ENCODE measurements around the gene CFTR. TPM values are rescaled to one million over a fixed set of nuclear protein-coding genes. Genes with fewer than 3 reads are reported as not detected.

CFTR gene
- 100 to 1,000 TPM; 121 to 127 TPM for total RNA-seq

DNA sequence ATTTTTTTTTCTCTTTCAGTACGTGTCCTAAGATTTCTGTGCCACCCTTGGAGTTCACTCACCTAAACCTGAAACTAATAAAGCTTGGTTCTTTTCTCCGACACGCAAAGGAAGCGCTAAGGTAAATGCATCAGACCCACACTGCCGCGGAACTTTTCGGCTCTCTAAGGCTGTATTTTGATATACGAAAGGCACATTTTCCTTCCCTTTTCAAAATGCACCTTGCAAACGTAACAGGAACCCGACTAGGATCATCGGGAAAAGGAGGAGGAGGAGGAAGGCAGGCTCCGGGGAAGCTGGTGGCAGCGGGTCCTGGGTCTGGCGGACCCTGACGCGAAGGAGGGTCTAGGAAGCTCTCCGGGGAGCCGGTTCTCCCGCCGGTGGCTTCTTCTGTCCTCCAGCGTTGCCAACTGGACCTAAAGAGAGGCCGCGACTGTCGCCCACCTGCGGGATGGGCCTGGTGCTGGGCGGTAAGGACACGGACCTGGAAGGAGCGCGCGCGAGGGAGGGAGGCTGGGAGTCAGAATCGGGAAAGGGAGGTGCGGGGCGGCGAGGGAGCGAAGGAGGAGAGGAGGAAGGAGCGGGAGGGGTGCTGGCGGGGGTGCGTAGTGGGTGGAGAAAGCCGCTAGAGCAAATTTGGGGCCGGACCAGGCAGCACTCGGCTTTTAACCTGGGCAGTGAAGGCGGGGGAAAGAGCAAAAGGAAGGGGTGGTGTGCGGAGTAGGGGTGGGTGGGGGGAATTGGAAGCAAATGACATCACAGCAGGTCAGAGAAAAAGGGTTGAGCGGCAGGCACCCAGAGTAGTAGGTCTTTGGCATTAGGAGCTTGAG, at the start of gene CFTR:
TSS of gene CFTR (plus strand) at position 801 of the 830 bp plus-strand sequence. CDS start 70 bp downstream, outside the sequence.
- no peaks in the 10 kb centered on the region for H3K36me3 ChIP-seq
- no peaks in the 10 kb centered on the region for H3K9me3 ChIP-seq
- peak within 1 kb of the TSS; percentile 79 for H3K27ac ChIP-seq
- intact Hi-C loops (cut with DNase I), result no loop called here
- H3K27me3 ChIP-seq, result no peaks in the 10 kb centered on the region
- peak; percentile 78 for DNase-seq
- peak within 1 kb of the TSS; percentile 73 to 84 for H3K9ac ChIP-seq (ENCODE audit: low read depth in 2 of 2, low read length in 2 of 2)
- peak within 1 kb of the TSS; percentile 54 for H3K4me3 ChIP-seq
- TF ChIP-seq, protein P1, sequence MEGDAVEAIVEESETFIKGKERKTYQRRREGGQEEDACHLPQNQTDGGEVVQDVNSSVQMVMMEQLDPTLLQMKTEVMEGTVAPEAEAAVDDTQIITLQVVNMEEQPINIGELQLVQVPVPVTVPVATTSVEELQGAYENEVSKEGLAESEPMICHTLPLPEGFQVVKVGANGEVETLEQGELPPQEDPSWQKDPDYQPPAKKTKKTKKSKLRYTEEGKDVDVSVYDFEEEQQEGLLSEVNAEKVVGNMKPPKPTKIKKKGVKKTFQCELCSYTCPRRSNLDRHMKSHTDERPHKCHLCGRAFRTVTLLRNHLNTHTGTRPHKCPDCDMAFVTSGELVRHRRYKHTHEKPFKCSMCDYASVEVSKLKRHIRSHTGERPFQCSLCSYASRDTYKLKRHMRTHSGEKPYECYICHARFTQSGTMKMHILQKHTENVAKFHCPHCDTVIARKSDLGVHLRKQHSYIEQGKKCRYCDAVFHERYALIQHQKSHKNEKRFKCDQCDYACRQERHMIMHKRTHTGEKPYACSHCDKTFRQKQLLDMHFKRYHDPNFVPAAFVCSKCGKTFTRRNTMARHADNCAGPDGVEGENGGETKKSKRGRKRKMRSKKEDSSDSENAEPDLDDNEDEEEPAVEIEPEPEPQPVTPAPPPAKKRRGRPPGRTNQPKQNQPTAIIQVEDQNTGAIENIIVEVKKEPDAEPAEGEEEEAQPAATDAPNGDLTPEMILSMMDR (IDR thresholded peaks at IDR 0.05), result no peak
- H3K4me1 ChIP-seq, result no peaks in the 10 kb centered on the region

DNA sequence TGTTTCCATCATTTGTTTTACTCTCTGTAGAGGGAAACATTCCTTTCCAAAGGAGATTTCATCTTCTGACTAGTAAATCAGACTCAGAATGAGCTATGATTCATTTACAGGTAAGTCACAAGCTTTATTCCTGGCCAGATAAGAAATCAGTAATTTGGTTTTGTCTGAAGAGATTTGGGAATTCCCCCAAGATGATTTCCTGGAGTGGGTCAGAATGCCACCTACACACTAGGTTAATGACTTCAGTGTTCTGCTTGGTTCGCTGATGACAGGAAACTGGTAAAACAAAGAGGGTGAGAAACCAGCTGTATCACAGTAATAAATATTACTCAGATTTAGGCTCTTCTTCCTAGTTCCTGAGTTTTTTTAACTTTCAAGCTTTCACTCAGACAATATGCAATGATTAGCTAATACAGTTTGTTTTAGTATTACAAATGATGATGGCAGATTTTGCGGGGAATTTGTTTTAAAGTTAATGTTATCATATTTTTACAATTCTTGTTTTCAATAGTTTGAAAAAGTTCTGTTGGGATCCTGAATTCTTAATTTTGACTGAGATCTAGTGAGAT, 44.3 kb upstream of the CFTR start:
- Histone ChIP-seq H3K4me1 (no peaks in the 10 kb centered on the region), H3K9ac (ENCODE audit: low read depth in 2 of 2, low read length in 2 of 2) (no peak overlapping the region), H3K4me3 (no peak overlapping the region), H3K27me3 (no peaks in the 10 kb centered on the region), H3K27ac (peak overlapping the region; percentile 51), H3K9me3 (no peaks in the 10 kb centered on the region), H3K36me3 (no peaks in the 10 kb centered on the region)
- intact Hi-C loops (cut with DNase I), result no loop called here
- TF ChIP-seq, protein P1 (IDR thresholded peaks at IDR 0.05), result no peak
- no peak for DNase-seq

DNA sequence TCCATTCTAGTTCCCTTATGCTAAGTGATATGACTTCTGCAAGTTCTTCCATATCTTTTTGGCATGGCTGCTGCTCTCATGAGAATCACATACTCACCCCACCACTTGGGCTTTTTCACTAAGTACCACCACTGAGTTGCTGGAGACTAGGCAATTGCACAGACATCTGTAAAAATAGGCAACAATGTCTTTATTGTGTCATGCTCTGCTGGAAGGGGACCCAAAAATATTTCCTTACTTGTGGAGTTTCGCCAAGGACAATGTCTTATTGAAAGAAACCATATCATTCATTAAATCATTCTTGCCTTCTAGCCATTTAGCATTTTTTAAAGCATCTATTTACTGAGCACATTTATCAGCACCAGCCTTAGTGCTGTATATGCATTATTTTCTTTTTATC, 35.2 kb upstream of the CFTR start:
- no peaks in the 10 kb centered on the region for H3K4me1 ChIP-seq
- no peak overlapping the region for H3K27ac ChIP-seq
- intact Hi-C loops (cut with DNase I), result no loop called here
- no peak overlapping the region for H3K4me3 ChIP-seq
- DNase-seq, result no peak
- TF ChIP-seq, protein P1 (IDR thresholded peaks at IDR 0.05), result no peak
- H3K9me3 ChIP-seq, result no peaks in the 10 kb centered on the region
- no peaks in the 10 kb centered on the region for H3K27me3 ChIP-seq
- H3K36me3 ChIP-seq, result no peaks in the 10 kb centered on the region
- no peak overlapping the region for H3K9ac ChIP-seq (ENCODE audit: low read depth in 2 of 2, low read length in 2 of 2)

DNA sequence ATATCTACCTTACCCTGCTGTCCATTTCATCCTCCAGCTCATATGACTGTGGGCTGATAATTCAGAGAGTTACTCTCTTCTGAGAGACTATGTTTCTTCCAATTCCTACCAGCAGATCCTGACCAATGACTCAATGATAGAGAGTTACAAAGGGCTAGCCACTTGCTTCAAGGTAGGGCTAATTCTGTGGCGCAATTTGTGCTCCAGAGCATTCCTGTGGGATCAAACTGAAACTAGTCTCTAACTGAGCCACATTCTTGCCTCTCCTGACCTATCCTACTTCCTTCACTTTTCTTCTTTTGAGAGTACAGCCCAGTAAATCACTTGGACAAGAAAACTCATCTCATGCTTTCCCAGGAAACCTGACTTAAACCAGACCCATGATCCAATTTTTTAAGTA, 34.6 kb upstream of the CFTR start:
- Histone ChIP-seq H3K9ac (ENCODE audit: low read depth in 2 of 2, low read length in 2 of 2) (no peak overlapping the region), H3K36me3 (no peaks in the 10 kb centered on the region), H3K9me3 (no peaks in the 10 kb centered on the region), H3K4me1 (no peaks in the 10 kb centered on the region), H3K27ac (no peak overlapping the region), H3K27me3 (no peaks in the 10 kb centered on the region), H3K4me3 (no peak overlapping the region)
- TF ChIP-seq, protein P1 (IDR thresholded peaks at IDR 0.05), result no peak
- intact Hi-C loops (cut with DNase I), result no loop called here
- no peak for DNase-seq

DNA sequence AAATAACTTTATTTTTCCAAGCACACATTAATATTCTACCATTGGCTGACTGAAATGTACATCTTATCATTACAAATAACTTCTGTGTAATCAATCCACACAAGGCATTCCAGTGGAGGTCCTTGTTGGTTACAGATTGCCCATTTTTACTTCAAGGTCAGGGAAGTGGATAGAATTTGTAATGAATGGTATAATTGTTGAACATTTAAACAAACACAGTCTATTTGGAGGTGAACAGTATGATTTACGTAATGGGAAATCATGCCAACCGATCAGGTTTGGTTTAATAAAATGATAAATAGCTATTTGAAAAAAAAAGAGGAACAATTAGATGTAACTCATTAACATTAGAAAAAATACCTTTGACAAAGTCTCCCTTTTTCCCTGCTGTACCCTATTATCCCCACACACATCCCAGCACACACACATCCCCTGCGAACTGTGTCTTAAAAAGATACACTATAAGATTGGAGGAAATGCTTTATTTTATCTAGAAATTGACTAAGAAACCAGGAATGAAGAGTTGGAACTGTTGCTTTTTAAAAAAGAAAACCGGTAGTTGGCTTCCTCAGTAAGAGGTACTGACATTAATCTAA, 33.5 kb upstream of the CFTR start:
- TF ChIP-seq, protein P1 (IDR thresholded peaks at IDR 0.05), result no peak
- no peak for DNase-seq

More for the DNA sequence above, 33.5 kb upstream of the CFTR start:
- Histone ChIP-seq H3K36me3 (no peaks in the 10 kb centered on the region), H3K27me3 (no peaks in the 10 kb centered on the region), H3K9me3 (no peaks in the 10 kb centered on the region), H3K4me1 (no peaks in the 10 kb centered on the region), H3K9ac (ENCODE audit: low read depth in 2 of 2, low read length in 2 of 2) (no peak overlapping the region), H3K27ac (no peak overlapping the region), H3K4me3 (no peak overlapping the region)
- intact Hi-C loops (cut with DNase I), result no loop called here

All from colonic mucosa (tissue), 4 donors.